ENCODE measurements around the gene MAST3.
A peak's percentile ranks its signal among the peaks of the same experiment; 100 is the strongest.

MAST3 gene

DNA sequence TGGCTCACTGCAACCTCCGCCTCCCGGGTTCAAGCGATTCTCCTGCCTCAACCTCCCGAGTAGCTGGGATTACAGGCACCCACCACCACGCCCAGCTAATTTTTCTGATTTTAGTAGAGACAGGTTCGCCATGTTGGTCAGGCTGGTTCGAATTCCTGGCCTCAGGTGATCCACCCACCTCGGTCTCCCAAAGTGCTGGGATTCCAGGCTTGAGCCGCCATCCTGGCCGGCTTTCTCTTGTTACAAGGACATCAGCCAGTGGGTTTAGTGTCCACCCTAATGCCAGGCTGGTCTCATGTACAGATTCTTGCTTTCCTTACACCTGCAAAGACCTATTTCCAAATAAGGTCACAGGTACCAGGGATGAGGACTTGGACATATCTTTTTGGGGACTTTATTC lies 62.2 kb downstream of the MAST3 start:
- no peak for DNase-seq (ENCODE audit: low spot score)

DNA sequence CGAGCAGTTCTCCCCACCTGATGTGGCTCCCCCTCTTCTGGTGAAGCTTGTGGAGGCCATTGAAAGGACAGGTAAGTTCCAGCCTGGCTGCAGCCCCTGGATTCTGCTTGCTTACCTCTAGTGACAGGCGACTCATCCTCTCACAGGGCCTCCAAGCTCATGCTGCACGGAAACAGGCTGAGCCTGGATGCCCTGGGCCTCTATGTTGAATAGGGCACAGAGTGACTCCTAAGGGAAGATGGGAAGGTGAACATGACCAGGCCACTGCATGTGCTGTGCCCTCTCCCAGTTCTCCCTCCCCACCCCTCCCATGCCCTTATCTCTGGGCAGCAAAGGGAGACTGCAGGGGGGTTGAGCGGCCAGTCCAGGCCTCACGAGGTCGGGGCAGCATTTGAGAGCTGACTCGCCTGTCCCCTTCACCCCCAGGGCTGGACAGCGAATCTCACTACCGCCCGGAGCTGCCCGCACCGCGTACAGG lies 63.0 kb downstream of the MAST3 start:
- DNase-seq (ENCODE audit: low spot score): no peak

DNA sequence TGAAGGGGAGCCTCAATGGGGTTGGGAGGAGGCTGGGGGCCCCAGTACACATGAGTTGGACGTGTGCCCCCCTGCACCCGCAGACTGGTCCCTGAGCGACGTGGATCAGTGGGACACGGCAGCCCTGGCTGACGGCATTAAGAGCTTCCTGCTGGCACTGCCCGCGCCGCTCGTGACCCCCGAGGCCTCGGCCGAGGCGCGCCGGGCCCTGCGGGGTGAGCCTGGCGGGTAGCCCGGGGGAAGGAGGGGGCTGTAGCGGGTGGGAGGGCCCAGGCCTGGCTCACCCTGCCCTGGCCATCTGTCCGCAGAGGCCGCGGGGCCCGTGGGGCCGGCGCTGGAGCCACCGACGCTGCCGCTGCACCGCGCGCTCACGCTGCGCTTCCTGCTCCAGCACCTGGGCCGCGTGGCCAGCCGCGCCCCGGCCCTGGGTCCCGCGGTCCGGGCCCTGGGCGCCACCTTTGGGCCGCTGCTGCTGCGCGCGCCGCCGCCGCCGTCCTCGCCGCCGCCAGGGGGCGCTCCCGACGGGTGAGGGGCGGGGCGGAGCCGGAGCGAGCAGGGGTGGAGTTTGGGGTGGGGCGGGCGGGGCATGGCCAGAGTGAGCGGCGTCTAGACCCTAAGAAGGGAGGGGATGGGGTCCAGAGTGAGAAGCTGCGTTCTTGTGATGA lies 63.5 kb downstream of the MAST3 start:
- peak; percentile 81 for DNase-seq (ENCODE audit: low spot score)

DNA sequence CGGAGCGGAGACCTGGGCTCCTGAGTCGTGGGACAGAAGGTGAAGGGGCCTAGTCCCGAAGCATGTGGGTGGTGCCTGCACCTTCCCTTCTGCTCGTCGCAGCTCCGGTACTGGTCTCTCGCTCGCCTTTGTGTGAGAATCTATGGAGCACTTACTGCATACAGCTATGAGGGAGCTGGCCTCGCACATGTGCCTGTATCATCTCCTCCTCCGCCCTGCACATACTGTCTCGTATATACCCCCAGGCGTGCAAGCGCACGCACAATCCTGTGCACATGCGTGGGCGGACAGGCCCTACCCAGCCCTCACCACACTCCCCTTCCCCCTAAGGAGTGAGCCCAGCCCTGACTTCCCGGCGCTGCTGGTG lies 64.0 kb downstream of the MAST3 start:
- no peak for DNase-seq (ENCODE audit: low spot score)

DNA sequence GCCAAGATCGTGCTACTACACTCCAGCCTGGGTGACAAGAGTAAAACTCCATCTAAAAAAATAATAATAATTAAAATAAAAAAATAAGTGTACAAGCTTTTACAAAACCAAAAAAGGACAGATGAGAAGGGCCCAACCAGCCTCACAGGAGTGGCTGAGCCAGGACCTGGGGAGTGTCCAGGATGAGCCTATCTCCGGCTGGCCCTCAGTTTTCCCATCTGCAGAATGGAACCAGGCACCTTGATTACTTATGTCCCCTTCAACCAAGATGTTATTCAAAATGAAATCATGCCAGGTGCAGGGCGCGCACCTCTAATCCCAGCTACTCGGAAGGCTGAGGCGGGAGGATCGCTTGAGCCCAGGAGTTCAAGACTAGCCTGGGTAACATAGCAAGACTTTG lies 66.5 kb downstream of the MAST3 start:
- no peak for DNase-seq (ENCODE audit: low spot score)

DNA sequence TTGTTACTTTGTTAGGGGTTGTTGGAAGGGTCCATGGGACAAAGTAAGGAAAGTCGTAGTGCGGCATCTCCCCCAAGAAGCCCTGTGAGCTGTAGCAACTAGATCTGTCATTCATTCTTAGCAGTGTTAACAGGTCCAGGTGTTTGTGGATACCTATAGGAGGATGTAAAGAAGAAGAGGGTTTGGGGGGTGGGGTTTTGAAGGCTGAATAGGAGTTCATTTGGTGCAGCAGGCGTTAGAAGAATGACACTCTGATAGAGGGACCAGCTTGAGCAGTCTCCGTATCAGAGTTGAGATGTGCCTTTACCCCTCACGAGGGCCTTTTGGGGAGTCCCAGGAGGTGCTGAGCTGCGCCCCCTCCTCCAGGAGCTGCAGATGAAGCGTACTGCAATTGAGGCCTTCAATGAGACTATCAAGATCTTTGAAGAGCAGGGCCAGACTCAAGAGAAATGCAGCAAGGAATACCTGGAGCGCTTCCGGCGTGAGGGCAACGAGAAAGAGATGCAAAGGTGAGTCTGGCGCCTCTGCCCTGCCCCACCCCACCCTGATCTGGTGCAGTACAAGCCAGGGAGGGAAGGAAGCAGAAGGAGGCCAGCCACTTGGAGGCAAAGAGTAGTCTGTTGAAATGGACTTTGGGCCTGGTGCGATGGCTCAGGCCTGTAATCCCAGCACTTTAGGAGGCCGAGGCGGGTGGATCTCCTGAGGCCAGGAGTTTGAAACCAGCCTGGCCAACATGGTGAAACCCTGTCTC lies 68.4 kb downstream of the MAST3 start:
- no peak for DNase-seq (ENCODE audit: low spot score)

DNA sequence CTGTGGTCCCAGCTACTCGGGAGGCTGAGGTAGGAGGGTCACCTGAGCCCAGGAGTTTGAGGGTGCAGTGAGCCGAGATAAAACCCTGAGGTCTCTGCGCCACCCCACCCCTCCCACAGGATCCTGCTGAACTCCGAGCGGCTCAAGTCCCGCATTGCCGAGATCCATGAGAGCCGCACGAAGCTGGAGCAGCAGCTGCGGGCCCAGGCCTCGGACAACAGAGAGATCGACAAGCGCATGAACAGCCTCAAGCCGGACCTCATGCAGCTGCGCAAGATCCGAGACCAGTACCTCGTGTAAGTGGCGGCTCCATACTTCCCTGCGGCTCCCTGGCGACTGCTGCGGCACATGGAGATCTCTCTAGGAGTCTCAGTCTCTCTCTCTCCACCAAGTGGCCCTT lies 69.4 kb downstream of the MAST3 start:
- DNase-seq (ENCODE audit: low spot score): no peak

DNA sequence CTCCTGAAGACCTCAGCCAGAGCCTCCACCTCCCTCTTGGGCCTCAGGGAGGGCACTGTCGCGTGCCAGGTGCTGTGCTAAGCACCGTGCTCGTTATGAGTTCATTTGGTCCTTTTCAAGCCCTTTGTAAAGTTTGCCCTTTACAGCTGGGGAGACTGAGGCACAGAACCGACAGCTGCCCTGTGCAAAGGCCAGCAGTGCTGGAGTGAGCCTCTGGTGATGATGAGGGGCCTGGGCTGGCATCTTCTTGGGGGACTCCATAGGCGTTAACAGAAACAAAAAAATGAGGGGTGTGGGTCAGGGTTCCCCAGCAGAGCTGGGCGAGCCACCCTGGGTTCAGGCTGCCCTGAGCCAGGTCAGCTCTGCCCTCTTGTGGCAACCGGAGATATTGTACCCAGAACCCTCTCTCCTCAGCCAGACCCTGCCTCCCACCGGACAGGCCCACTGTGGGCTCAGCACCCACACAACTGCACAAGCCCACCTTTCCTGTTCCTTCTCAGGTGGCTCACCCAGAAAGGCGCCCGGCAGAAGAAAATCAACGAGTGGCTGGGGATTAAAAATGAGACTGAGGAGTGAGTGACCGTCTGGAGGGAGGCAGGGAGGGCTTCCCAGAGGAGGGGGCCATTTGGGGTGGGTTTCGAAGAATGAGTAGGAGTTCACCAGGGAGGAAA lies 70.5 kb downstream of the MAST3 start:
- peak; percentile 70 for DNase-seq (ENCODE audit: low spot score)

DNA sequence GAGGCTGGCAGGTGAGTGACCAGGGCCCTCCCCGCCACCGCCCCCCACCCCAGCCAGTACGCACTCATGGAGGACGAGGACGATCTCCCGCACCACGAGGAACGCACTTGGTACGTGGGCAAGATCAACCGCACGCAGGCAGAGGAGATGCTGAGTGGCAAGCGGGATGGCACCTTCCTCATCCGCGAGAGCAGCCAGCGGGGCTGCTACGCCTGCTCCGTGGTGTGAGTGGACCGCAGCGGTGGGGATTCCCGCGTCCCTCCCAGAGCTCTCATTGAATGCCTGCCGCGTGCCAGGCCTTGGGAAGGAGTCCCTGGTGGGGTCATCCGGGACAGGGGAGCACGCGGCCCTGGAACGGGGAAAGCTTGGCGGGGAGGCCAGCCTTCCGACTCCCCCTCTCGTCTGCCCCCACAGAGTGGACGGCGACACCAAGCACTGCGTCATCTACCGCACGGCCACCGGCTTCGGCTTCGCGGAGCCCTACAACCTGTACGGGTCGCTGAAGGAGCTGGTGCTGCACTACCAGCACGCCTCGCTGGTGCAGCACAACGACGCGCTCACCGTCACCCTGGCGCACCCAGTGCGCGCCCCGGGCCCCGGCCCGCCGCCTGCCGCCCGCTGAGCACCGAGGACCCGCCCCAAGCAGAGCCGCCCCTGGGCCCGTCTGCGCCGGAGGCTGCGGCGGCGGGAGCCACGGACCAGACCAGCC lies 71.2 kb downstream of the MAST3 start:
- DNase-seq (ENCODE audit: low spot score): no peak

DNA sequence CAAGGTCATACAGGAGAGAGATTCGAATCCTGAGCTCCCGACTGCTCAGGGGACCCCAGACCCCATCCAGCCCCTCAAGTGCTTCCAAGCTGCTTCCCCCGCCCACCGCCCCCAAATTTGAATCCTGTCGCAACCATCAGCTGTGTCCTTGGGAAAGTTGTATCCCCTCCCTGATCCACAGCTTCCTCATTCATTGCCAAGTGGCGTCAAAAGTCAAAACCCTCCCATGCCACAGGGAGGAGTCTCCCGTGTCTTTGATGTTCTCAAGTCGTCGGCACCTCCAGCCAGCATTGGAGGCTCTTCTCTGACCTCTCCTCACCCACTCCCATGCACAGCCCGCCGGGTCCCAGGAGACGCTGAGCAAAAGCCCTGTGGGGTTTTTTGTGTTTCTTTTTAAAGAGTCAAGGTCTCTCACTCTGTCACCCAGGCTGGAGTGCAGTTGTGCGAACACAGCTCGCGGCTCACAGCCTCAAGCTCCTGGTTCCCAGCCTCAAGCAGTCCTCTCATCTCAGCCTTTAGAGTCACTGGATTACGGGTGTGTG lies 73.2 kb downstream of the MAST3 start:
- DNase-seq (ENCODE audit: low spot score): no peak

DNA sequence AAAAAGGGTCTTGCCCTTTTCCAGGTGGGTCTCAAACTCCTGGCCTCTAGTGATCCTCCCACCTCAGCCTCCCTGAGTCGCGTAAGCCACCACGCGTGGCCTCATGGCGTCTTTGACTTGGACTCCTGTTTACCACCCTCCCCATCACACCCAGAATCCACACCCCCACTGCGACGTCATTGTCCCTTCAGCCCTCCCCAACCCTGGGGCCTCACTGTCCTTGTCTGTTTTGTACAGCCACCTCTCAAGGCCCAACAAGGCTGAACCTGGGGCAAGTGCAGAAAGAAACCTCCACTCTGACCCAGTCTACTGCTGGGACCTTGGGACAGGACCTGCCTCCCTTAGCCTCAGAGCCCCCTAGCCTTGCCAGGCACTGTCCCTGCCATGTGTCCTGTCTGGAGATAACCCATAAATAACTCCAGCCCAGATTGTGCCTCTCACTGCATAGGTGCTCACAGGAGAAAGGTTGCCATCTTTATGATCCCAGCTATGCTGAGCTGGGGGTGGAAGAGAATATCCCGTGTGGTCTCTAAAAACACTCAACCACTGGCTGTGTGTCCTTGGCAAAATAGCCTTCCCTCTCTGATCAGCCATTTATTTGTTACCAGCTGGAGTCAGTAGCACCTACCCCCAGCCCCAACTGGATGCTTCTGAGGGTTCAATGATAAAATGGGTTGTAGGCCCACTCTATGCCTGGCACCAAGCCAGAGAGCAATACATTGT lies 74.2 kb downstream of the MAST3 start:
- no peak for DNase-seq (ENCODE audit: low spot score)

DNA sequence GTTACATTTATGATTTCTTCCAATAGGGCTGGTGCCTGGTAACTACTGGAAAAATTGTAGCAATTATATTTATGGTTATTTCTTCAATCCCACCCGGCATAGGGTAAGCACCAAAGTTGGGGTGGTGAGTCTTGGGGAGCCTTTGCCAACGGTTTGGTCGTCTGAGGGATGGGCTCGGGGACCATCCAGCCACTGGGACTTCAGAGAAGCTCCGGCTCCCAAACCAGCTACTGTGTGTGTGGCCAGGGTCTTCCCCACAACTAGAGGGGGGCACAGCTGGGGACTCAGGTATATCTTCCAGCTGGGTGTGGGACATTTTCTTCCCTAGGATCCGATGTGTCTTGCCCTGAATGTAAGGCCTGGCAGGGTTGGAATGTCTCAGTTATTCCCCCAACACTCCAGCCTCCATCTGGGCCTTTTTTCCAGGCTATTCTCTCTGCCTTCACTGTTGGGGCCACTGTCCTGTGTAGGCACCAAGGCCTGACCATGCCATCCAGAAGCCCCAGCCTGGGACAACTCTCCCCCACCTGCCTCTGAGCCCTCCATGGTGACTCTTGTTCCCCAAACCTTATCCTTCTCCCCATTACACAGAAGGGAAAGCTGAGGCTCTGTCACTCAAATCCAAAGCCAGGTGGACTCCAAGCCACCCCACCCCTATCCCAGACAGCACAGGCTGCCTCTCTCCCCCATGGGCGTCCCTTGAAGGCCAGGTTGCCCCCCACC lies 74.9 kb downstream of the MAST3 start:
- DNase-seq (ENCODE audit: low spot score): no peak

DNA sequence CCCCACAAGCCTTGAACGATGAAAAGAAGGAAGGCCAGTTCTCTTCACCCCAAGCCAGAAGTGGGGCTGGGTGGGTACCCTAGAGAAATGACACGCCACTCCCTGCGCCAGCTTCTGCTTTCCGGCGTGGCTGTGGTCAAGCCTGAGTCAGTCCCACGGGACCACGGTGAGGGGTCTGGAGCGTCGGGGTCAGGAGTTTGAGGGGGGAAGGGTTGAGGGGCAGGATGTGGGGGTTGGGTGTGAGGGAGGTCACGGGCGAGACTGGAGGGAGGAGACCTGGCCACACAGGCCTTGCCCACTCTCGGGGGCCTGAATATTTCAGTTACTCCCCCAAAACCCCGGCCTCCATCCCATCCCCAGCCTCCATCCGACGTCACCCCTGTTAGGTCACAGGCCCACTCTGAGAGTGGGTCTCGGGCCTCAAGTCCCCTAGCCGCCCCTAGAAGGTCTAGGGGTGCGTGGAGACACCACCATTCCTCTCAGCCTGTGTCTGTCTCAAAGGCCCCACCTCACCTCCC lies 75.5 kb downstream of the MAST3 start:
- DNase-seq (ENCODE audit: low spot score): peak; percentile 19

DNA sequence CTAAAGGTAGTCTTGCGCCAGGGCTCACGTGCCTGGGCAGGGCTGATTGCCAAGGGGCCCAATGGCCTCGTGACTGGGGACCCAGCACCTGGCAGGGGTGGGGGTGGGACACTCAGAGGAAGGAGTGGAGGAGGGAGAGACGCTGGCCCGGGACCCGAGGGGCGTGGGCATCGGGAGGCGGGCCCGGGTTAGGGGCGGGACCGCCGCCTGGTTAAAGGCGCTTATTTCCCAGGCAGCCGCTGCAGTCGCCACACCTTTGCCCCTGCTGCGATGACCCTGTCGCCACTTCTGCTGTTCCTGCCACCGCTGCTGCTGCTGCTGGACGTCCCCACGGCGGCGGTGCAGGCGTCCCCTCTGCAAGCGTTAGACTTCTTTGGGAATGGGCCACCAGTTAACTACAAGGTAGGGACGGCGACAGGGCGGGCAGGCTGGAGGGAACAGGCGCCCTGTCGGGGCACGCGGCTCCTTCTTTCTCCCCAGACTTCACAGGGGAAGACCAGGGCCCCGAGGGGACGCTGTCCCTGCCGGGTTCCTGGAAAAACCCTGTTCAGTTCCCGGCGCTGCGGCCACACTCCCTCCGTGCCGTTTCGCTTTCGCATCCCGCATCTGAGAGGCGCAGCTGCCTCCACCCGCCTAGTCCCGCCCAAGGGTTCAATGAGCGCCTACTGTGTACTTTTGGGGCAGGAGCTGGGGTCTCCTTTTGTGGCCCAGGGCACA lies 76.2 kb downstream of the MAST3 start, which contains the start of gene IFI30:
Gene IFI30, plus strand, starts transcription at position 242 of the 717 bp plus-strand sequence. Its CDS starts 29 bp downstream, at position 271.
- peak; percentile 59 for DNase-seq (ENCODE audit: low spot score)

DNA sequence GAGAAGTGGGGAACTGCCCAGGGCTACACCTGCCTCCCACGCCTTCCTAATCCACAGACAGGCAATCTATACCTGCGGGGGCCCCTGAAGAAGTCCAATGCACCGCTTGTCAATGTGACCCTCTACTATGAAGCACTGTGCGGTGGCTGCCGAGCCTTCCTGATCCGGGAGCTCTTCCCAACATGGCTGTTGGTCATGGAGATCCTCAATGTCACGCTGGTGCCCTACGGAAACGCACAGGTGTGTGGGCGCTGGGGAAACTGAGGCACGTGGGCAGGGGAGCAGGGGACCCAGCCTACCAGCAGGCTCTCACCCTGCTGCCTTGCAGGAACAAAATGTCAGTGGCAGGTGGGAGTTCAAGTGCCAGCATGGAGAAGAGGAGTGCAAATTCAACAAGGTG lies 77.4 kb downstream of the MAST3 start:
- no peak for DNase-seq (ENCODE audit: low spot score)

DNA sequence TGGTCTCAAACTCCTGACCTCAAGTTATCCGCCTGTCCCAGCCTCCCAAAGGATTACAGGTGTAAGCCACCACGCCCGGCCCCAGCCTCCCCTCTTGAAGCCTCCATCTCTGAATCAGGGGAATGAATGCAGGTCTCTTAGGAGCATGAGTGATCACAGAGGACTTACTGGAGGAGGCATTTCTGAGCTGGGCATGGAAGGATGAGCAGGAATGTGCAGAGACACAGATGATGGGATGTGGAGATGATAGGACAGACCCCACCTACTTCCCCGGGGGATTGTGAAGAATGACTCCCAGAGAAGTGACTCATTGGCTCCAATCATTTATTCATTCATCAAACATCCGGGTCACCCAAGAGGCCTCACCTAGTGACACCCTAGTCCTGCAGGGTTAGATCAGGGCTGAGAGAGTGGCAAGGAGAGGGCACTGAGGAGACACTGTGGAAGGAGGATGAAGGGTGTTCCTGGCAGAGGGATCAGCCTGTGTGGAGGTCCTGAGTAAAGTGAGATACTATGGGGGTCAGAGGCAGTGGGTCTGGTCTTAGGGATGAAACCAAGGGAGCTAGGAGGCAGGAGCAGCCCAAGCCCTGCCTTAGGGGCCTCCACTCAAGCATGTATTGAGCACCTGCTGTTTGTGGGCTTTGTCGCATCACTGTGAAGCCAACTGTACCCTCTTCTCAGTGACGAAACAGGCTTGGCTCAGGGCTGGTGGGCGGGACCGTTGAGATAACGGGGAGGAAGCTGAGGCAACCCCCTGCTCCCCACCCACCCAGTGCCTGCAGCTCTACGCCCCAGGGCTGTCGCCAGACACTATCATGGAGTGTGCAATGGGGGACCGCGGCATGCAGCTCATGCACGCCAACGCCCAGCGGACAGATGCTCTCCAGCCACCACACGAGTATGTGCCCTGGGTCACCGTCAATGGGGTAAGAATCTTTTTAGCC lies 79.1 kb downstream of the MAST3 start:
- no peak for DNase-seq (ENCODE audit: low spot score)

DNA sequence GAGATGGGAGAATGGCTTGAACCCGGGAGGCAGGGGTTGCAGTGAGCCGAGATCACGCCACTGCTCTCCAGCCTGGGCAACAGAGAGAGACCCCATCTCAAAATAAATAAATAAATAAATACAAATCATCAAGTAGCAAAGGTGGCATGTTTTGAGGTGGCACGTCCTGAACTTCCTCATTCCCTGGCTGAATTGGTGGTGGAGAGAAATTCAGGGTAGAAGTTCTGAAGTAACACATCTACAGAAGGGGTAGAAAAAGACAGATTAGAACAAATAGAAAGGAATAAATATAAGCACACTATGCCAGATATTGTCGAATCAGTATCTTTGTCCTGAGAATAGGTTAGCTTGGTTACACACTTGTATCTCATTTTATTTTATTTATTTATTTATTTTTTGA lies 82.4 kb downstream of the MAST3 start:
- no peak for DNase-seq (ENCODE audit: low spot score)

DNA sequence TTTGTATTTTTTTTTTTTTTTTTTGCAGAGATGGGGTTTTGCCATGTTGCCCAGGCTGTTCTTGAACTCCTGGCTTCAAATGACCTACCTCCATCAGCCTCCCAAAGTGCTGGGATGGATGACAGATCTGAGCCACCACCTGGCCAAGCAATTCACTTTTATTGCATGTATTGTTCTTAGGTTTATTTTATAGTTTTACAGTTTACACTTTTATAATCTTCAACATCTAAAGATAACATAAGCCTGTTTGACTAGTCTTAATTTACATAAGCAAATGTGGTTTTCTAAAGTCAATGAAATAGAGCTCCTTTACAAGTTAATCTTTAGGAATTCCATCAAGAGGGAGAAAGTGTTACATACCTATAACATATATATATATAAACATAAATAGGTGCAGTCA lies 86.0 kb downstream of the MAST3 start:
- no peak for DNase-seq (ENCODE audit: low spot score)

DNA sequence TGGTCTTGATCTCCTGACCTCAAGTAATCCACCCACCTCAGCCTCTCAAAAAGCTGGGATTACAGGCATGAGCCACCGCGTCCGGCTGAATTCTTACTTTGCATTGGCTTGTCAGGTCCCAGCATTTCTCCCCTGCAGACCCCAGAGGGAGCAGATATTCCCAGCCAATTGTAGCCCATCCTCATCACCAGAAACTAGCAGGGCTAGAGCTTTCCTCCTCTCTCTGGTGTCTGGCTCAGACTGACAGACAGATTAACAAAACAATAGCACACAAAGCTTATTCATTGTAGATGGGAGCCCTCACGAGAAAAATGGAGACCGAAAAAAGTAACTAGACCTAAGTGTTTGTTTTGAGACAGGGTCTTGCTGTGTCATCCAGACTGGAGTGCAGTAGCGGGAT lies 88.0 kb downstream of the MAST3 start:
- no peak for DNase-seq (ENCODE audit: low spot score)
